Panc1 (cell line): ENCODE results near the gene GFY.

ENCODE experiments used
- CTCF ChIP-seq: fragments of 450-650 bp; IDR thresholded peaks from 2 replicates; pipeline ENCODE4 v1.5.1; 2017; ENCODE audit warnings: mild to moderate bottlenecking
- POLR2AphosphoS5 ChIP-seq: IDR thresholded peaks from 2 replicates; pipeline ENCODE4 v1.6.1; 2012; ENCODE audit warnings: mild to moderate bottlenecking, low read depth, low read length, moderate library complexity
- REST ChIP-seq, 2 experiments: IDR thresholded peaks; 2 replicates each; pipeline ENCODE4 v1.6.1; 2011 to 2012; ENCODE audit warnings: low read depth in 2 of 2, control low read depth in 1 of 2, low read length in 1 of 2, mild to moderate bottlenecking in 1 of 2, moderate library complexity in 1 of 2; ENCODE audit not compliant: insufficient read depth in 1 of 2
- SIN3A ChIP-seq: IDR thresholded peaks from 2 replicates; pipeline ENCODE4 v1.6.1; 2012; ENCODE audit warnings: low read depth, mild to moderate bottlenecking, low read length, moderate library complexity, borderline replicate concordance; ENCODE audit not compliant: insufficient read depth
- TCF7L2 ChIP-seq: IDR thresholded peaks from 2 replicates; pipeline ENCODE4 v1.6.1; 2011; ENCODE audit warnings: mild to moderate bottlenecking, low read depth, low read length, inconsistent platforms

- TF ChIP-seq CTCF: no peak
- no peak for TF ChIP-seq REST (IDR thresholded peaks at IDR 0.05; ENCODE audit: insufficient read depth in 1 of 2, low read depth in 2 of 2, low read length in 1 of 2)
- TF ChIP-seq POLR2AphosphoS5: no peak
- TF ChIP-seq SIN3A: no peak
- TF ChIP-seq TCF7L2: no peak
These were observed 18.1 kb upstream of the GFY start for GRCh38 chr19:49407079-49407478.
